Measurements from ENCODE around the gene EIF3CL.
A peak's percentile ranks its signal among the peaks of the same experiment; 100 is the strongest.
"Not testable (repeated sequence)": the region's sequence is repeated elsewhere in the genome, so short reads cannot be mapped to it uniquely, and the experiment has no call there.

EIF3CL gene

GRCh38 chr16:28403220-28404072, at the start of gene EIF3CL:
TSS of gene EIF3CL (minus strand) at chr16:28403841. CDS start at chr16:28403618, 223 bp downstream.
- not testable (repeated sequence) for H3K27me3 Mint-ChIP-seq, H3K9me3 Mint-ChIP-seq, H3K36me3 Mint-ChIP-seq, H3K4me1 Mint-ChIP-seq, H3K27ac Mint-ChIP-seq, DNase-seq
- peak; percentile 100 for ATAC-seq (replicated peaks)
- H3K4me3 Mint-ChIP-seq = peak within 1 kb of the TSS; percentile 56 to 61

- H3K27ac Mint-ChIP-seq; H3K4me1 Mint-ChIP-seq; H3K27me3 Mint-ChIP-seq; H3K36me3 Mint-ChIP-seq; H3K9me3 Mint-ChIP-seq; DNase-seq; H3K4me3 Mint-ChIP-seq; ATAC-seq (replicated peaks): not testable (repeated sequence)
Measured at GRCh38 chr16:28447081-28447480, 43.4 kb upstream of the EIF3CL start.

- not testable (repeated sequence) for ATAC-seq (replicated peaks); H3K9me3 Mint-ChIP-seq; H3K27ac Mint-ChIP-seq
Measured at GRCh38 chr16:28446388-28446787, 42.7 kb upstream of the EIF3CL start.

GRCh38 chr16:28443943-28444342, 40.3 kb upstream of the EIF3CL start:
- not testable (repeated sequence) for H3K27me3 Mint-ChIP-seq; H3K27ac Mint-ChIP-seq; H3K9me3 Mint-ChIP-seq; H3K36me3 Mint-ChIP-seq; DNase-seq; H3K4me3 Mint-ChIP-seq; H3K4me1 Mint-ChIP-seq; ATAC-seq (replicated peaks)

More at GRCh38 chr16:28446388-28446787, 42.7 kb upstream of the EIF3CL start:
- not testable (repeated sequence) for H3K4me1 Mint-ChIP-seq, H3K27me3 Mint-ChIP-seq, DNase-seq, H3K4me3 Mint-ChIP-seq, H3K36me3 Mint-ChIP-seq

GRCh38 chr16:28438899-28439298, 35.3 kb upstream of the EIF3CL start:
- H3K36me3 Mint-ChIP-seq; H3K4me3 Mint-ChIP-seq; ATAC-seq (replicated peaks); DNase-seq; H3K27ac Mint-ChIP-seq; H3K27me3 Mint-ChIP-seq; H3K9me3 Mint-ChIP-seq; H3K4me1 Mint-ChIP-seq: not testable (repeated sequence)

GRCh38 chr16:28435340-28435739, 31.7 kb upstream of the EIF3CL start:
- H3K36me3 Mint-ChIP-seq; H3K27me3 Mint-ChIP-seq; ATAC-seq (replicated peaks); H3K27ac Mint-ChIP-seq; H3K9me3 Mint-ChIP-seq; H3K4me3 Mint-ChIP-seq; H3K4me1 Mint-ChIP-seq; DNase-seq: not testable (repeated sequence)

- H3K9me3 Mint-ChIP-seq, H3K36me3 Mint-ChIP-seq, H3K4me1 Mint-ChIP-seq, DNase-seq, H3K27ac Mint-ChIP-seq, H3K4me3 Mint-ChIP-seq, H3K27me3 Mint-ChIP-seq: not testable (repeated sequence)
- ATAC-seq (replicated peaks) = peak; percentile 95 to 97
Measured at GRCh38 chr16:28426060-28426680, 22.5 kb upstream of the EIF3CL start.

- DNase-seq; H3K27me3 Mint-ChIP-seq; H3K36me3 Mint-ChIP-seq; H3K9me3 Mint-ChIP-seq; H3K4me1 Mint-ChIP-seq; H3K4me3 Mint-ChIP-seq; ATAC-seq (replicated peaks); H3K27ac Mint-ChIP-seq: not testable (repeated sequence)
Measured at GRCh38 chr16:28421071-28421750, 17.6 kb upstream of the EIF3CL start.

- not testable (repeated sequence) for H3K27ac Mint-ChIP-seq; H3K36me3 Mint-ChIP-seq; H3K4me3 Mint-ChIP-seq; H3K9me3 Mint-ChIP-seq; DNase-seq; H3K4me1 Mint-ChIP-seq; ATAC-seq (replicated peaks); H3K27me3 Mint-ChIP-seq
Measured at GRCh38 chr16:28417033-28417432, 13.4 kb upstream of the EIF3CL start.

GRCh38 chr16:28414530-28414929, 10.9 kb upstream of the EIF3CL start:
- not testable (repeated sequence) for DNase-seq; H3K27ac Mint-ChIP-seq; ATAC-seq (replicated peaks)

GRCh38 chr16:28413585-28413984, 9.9 kb upstream of the EIF3CL start:
- not testable (repeated sequence) for ATAC-seq (replicated peaks); DNase-seq; H3K4me3 Mint-ChIP-seq; H3K4me1 Mint-ChIP-seq; H3K36me3 Mint-ChIP-seq; H3K27me3 Mint-ChIP-seq; H3K9me3 Mint-ChIP-seq; H3K27ac Mint-ChIP-seq

More at GRCh38 chr16:28414530-28414929, 10.9 kb upstream of the EIF3CL start:
- H3K36me3 Mint-ChIP-seq, H3K27me3 Mint-ChIP-seq, H3K9me3 Mint-ChIP-seq, H3K4me1 Mint-ChIP-seq, H3K4me3 Mint-ChIP-seq: not testable (repeated sequence)

- H3K4me1 Mint-ChIP-seq, H3K27ac Mint-ChIP-seq, DNase-seq, H3K9me3 Mint-ChIP-seq, H3K36me3 Mint-ChIP-seq, H3K4me3 Mint-ChIP-seq, H3K27me3 Mint-ChIP-seq: not testable (repeated sequence)
- ATAC-seq (replicated peaks) = peak in 1 of 2 donors; percentile 34
Measured at GRCh38 chr16:28392054-28392453, 11.6 kb downstream of the EIF3CL start.

GRCh38 chr16:28382177-28382867, 21.3 kb downstream of the EIF3CL start:
- H3K27ac Mint-ChIP-seq; ATAC-seq (replicated peaks); H3K4me1 Mint-ChIP-seq: not testable (repeated sequence)

GRCh38 chr16:28377822-28378221, 25.8 kb downstream of the EIF3CL start:
- not testable (repeated sequence) for H3K9me3 Mint-ChIP-seq; H3K4me3 Mint-ChIP-seq; ATAC-seq (replicated peaks); DNase-seq; H3K4me1 Mint-ChIP-seq; H3K36me3 Mint-ChIP-seq; H3K27ac Mint-ChIP-seq; H3K27me3 Mint-ChIP-seq

More at GRCh38 chr16:28382177-28382867, 21.3 kb downstream of the EIF3CL start:
- not testable (repeated sequence) for DNase-seq, H3K4me3 Mint-ChIP-seq, H3K36me3 Mint-ChIP-seq, H3K27me3 Mint-ChIP-seq, H3K9me3 Mint-ChIP-seq

Data from stimulated activated naive B cell treated with anti-CD40 and anti-IgM and Interleukin-4, amounts not matched to agents 10 μg/mL and 1 μg/mL and 100 μg/mL, for 72 hours (primary cell).